Left lung (tissue), 10 donors: Measurements from ENCODE around the gene R3HDM4. TPM values are rescaled to one million over a fixed set of nuclear protein-coding genes. Genes with fewer than 3 reads are reported as not detected.

Experiments
- ATAC-seq: fragments of 200-7000 bp; cut with Tn5 transposase; one replicate; pipeline ENCODE4 v1.9.1; 2020; ENCODE audit warnings: moderate library complexity
- DNase-seq, 4 donors: peaks; one replicate each; pipeline ENCODE4 v3.0.0-alpha.2; 2013 to 2020
- H3K27ac ChIP-seq, 2 donors: fragments of 200-600 bp; sonication (generic) in 1 of 2; one replicate each; pipeline versions ENCODE4 v1.5.0 to v1.8.0; 2020 to 2021
- H3K27me3 ChIP-seq, 2 donors: fragments of 200-600 bp; sonication (generic) in 1 of 2; one replicate each; pipeline versions ENCODE4 v1.5.0 to v1.8.0; 2020 to 2021
- H3K36me3 ChIP-seq, 2 donors: fragments of 200-600 bp; sonication (generic) in 1 of 2; one replicate each; pipeline versions ENCODE4 v1.5.0 to v1.8.0; 2020 to 2021
- H3K4me1 ChIP-seq, 2 donors: fragments of 200-600 bp; one replicate each; pipeline ENCODE4 v1.8.0; 2021
- H3K4me3 ChIP-seq, 2 donors: fragments of 200-600 bp; sonication (generic) in 1 of 2; one replicate each; pipeline versions ENCODE4 v1.5.0 to v1.8.0; 2020 to 2021; ENCODE audit warnings: mild to moderate bottlenecking in 1 of 2
- H3K9me3 ChIP-seq, 2 donors: fragments of 200-600 bp; sonication (generic) in 1 of 2; one replicate each; pipeline versions ENCODE4 v1.5.0 to v1.8.0; 2020 to 2021
- intact Hi-C, 2 donors: fragments of 100-400 bp; cut with DNase I; formaldehyde crosslinking; loops; one replicate each; pipeline versions ENCODE4 v1.11.2 to v1.14.2; 2022
- polyA plus RNA-seq, 6 donors: library from polyadenylated mRNA; unstranded; fragments of 120-200 nt; gene quantifications; one replicate each; pipeline ENCODE4 v1.2.1, GENCODE V29; 2013; ENCODE audit not compliant: insufficient read length in 6 of 6
- total RNA-seq, 2 donors: library from RNA; stranded (reverse); fragmentation: NEBNext Ultra II Directional; extraction: Animal tissue kit (Norgen Biotek cat#: 25700); gene quantifications; one replicate each; pipeline ENCODE4 v1.2.1, GENCODE V29; 2021
- TF ChIP-seq, protein P1 (sequence below), 2 donors: fragments of 200-600 bp; sonication (generic) in 1 of 2; IDR thresholded peaks; one replicate each; pipeline versions ENCODE4 v1.5.0 to v1.8.0; 2021; ENCODE audit warnings: antibody characterized with exemption in 2 of 2
- donor health status: DM: no; HTN: yes; CAD: no.
- donor health status: DM: no; HTN: no; CAD: no.

Gene R3HDM4
- total and polyA plus RNA-seq, 8 donors: 28.8 to 66.3 (median 39.0) TPM

DNA sequence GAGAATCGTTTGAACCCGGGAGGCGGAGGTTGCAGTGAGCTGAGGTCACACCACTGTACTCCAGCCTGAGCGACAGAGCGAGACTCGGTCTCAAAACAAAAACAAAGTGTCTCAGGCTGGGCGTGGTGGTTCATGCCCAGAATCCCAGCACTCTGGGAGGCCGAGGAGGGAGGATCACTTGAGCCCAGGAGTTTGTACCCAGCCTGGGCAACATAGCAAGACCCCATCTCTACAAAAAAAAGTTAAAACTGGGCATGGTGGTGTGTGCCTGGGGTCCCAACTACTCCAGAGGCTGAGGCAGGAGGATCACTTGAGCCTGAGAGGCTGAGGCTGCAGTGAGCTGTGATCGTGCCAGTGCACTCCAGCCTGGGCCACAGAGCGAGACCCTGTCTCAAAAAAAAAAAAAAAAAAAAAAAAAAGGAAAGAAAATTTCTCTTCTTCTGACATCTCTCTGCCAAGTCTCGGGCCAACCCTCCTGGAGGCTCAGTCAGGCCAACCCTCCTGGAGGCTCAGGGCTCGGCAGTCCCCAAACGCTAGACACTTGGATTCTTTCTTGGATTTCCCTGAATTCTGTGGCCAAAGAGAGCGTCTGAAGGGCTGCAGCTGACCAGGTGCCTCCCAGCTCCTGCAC lies 39.1 kb upstream of the R3HDM4 start:
- Histone ChIP-seq H3K27ac (no peak overlapping the region), H3K4me1 (peaks cover 11 to 49% of the 10 kb centered on the region in 2 donors), H3K27me3 (no peaks in the 10 kb centered on the region), H3K4me3 (no peak overlapping the region), H3K36me3 (peaks cover 0 to 4% of the 10 kb centered on the region in 2 donors), H3K9me3 (no peaks in the 10 kb centered on the region)
- ATAC-seq (no peak), DNase-seq (no peak)
- TF ChIP-seq, protein P1, sequence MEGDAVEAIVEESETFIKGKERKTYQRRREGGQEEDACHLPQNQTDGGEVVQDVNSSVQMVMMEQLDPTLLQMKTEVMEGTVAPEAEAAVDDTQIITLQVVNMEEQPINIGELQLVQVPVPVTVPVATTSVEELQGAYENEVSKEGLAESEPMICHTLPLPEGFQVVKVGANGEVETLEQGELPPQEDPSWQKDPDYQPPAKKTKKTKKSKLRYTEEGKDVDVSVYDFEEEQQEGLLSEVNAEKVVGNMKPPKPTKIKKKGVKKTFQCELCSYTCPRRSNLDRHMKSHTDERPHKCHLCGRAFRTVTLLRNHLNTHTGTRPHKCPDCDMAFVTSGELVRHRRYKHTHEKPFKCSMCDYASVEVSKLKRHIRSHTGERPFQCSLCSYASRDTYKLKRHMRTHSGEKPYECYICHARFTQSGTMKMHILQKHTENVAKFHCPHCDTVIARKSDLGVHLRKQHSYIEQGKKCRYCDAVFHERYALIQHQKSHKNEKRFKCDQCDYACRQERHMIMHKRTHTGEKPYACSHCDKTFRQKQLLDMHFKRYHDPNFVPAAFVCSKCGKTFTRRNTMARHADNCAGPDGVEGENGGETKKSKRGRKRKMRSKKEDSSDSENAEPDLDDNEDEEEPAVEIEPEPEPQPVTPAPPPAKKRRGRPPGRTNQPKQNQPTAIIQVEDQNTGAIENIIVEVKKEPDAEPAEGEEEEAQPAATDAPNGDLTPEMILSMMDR (IDR thresholded peaks at IDR 0.05): no peak
- intact Hi-C loops: no loop called here

DNA sequence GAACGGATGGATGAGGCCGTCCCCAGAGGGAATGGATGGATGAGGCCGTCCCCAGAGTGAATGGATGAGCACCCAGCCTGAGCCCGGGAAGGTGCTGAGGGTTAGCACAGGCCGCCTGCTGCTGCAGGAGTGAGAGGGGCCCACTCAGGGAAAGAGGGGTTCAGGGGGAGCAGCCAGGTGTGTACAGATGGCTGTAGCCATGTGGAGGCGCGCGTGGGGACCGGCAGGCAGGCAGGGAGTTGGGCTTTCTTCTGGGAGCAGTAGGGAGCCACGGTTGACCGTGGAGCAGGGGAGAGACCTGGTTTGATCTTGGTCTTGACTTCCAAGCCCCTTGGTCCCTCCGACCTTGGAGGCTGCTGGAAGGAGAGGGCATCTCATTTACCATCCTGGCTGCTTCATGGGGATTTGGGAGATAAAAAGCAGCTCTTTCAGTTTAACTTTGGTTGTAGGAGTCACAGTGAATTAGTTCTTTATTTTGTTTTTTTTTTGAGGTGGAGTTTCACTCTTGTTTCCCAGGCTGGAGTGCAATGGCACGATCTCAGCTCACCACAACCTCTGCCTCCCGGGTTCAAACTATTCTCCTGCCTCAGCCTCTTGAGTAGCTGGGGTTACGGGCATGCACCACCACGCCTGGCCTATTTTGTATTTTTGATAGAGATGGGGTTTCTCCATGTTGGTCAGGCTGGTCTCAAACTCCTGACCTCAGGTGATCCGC lies 37.5 kb upstream of the R3HDM4 start:
- TF ChIP-seq, protein P1 (IDR thresholded peaks at IDR 0.05): no peak
- ATAC-seq: no peak
- Histone ChIP-seq H3K36me3 (peaks cover 0 to 4% of the 10 kb centered on the region in 2 donors), H3K4me1 (peaks cover 11 to 43% of the 10 kb centered on the region in 2 donors), H3K9me3 (no peaks in the 10 kb centered on the region), H3K27me3 (no peaks in the 10 kb centered on the region), H3K27ac (no peak overlapping the region), H3K4me3 (no peak overlapping the region)
- DNase-seq: peak in 1 of 4 donors; percentile 59
- intact Hi-C loops: no loop called here

DNA sequence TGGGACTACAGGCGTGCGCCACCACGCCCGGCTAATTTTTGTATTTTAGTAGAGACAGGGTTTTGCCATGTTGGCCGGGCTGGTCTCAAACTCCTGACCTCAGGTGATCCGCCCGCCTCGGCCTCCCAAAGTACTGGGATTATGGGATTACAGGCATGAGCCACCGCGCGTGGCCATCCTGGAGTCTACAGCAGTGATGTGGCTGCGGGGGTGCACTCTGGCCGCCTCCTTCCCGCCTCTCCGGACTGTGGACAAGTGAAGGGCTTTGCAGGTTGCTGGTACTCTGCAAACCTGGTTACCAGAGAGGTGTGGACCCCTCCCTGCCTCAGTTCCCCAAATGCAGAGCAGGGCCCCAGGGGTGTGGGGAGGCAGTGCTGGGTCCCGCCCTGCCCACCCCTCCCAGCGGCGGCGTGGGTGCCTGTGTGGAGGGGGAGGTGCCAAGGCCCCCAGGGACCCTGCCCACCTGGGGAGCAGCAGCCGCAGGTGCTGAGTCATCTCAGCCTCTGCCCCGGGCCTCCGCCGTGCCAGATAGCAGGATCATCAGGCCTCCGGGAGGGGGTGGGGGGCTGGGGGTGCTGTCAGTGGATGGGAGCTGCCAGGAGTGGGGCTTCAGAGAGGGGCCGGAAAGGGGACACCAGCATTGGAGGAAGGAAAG lies 36.0 kb upstream of the R3HDM4 start:
- ATAC-seq: no peak
- intact Hi-C loops: no loop called here
- DNase-seq: peak in 1 of 4 donors; percentile 61
- H3K9me3 ChIP-seq: no peaks in the 10 kb centered on the region
- H3K36me3 ChIP-seq: peaks cover 0 to 4% of the 10 kb centered on the region in 2 donors
- TF ChIP-seq, protein P1 (IDR thresholded peaks at IDR 0.05): no peak
- H3K27me3 ChIP-seq: no peaks in the 10 kb centered on the region
- no peak overlapping the region for H3K4me3 ChIP-seq
- peaks cover 11 to 43% of the 10 kb centered on the region in 2 donors for H3K4me1 ChIP-seq
- no peak overlapping the region for H3K27ac ChIP-seq

DNA sequence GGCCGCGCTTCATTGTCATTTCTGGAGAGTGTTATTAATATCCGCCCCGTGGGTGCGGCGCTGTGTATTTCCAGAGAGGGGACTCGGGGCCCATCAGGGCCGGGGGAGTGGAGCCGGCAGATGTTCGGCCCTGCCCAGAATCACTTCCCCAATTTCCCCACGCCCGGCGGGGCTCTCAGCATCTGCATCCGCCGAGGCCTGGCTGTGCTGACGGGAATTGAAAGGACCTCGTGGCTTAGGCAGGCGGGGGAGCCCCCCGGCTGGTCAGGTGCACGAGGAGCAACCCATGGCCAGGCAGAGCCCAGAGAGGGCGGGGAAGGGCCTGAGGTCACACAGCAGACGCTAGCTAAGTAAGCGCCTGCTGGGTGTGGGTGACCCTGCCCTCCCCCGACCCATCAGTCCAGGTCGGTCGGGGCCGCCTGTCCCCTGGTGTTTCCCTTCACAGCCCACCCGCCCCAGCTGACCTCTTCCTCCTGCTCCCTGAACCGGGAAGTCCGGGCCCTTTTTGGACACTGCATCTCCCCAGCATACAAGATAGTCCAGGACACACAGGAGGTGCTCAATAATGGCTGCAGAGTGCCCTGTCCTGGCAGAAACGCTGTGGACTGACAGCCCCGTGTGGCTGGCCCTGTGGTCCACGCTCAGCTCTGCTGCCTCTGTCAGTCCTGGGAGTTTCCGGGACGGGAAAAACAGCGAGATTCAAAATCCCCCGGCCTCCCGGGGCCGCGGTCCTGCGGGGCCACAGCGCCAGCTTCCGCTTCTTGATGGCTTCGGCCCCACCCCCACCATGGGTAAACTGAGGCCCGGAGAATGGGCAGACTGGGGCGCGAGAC lies 34.9 kb upstream of the R3HDM4 start:
- TF ChIP-seq, protein P1 (IDR thresholded peaks at IDR 0.05): no peak
- peak; percentile 65 for ATAC-seq

More for the DNA sequence above, 34.9 kb upstream of the R3HDM4 start:
- DNase-seq: peak in 2 of 4 donors; percentile 85 to 91
- Histone ChIP-seq H3K27ac (peak overlapping the region in 1 of 2 donors; percentile 33), H3K9me3 (no peaks in the 10 kb centered on the region), H3K27me3 (no peaks in the 10 kb centered on the region), H3K4me1 (peaks cover 6 to 33% of the 10 kb centered on the region in 2 donors), H3K36me3 (peaks cover 0 to 4% of the 10 kb centered on the region in 2 donors), H3K4me3 (no peak overlapping the region)
- intact Hi-C loops: no loop called here
